SK-N-SH treated with all-trans-retinoic acid at 6 μM for 48 hours (cell line): ENCODE measurements around the gene SCGB1D1.

ENCODE experiments used
- ARNTL ChIP-seq: fragments of 450-650 bp; formaldehyde crosslinking; IDR thresholded peaks from 2 replicates; pipeline ENCODE4 v1.5.0; 2020; ENCODE audit warnings: low read depth, mild to moderate bottlenecking, moderate library complexity, borderline replicate concordance
- GLIS3 ChIP-seq: fragments of 250-450 bp; sonication (Bioruptor Pico); IDR thresholded peaks from 2 replicates; pipeline ENCODE4 v1.5.0; 2020; ENCODE audit warnings: mild to moderate bottlenecking, moderate library complexity
- PATZ1 ChIP-seq: fragments of 250-450 bp; sonication (Bioruptor Pico); IDR thresholded peaks from 2 replicates; pipeline ENCODE4 v1.8.0; 2020; ENCODE audit warnings: mild to moderate bottlenecking, moderate library complexity, borderline replicate concordance
- PPARA ChIP-seq: fragments of 250-450 bp; sonication (Bioruptor Pico); IDR thresholded peaks from 2 replicates; pipeline ENCODE4 v1.5.0; 2020; ENCODE audit warnings: mild to moderate bottlenecking, borderline replicate concordance
- RARB ChIP-seq: fragments of 250-450 bp; sonication (Bioruptor Pico); IDR thresholded peaks from 2 replicates; pipeline ENCODE4 v1.8.0; 2021; ENCODE audit warnings: mild to moderate bottlenecking, moderate library complexity
- ZFP3 ChIP-seq: fragments of 250-450 bp; sonication (Bioruptor Pico); IDR thresholded peaks from 2 replicates; pipeline ENCODE4 v1.5.0; 2020; ENCODE audit warnings: mild to moderate bottlenecking, moderate library complexity
- ZFP30 ChIP-seq: fragments of 450-650 bp; formaldehyde crosslinking; IDR thresholded peaks from 2 replicates; pipeline ENCODE4 v1.5.0; 2022; ENCODE audit warnings: mild to moderate bottlenecking, moderate library complexity
- ZNF565 ChIP-seq: fragments of 450-650 bp; formaldehyde crosslinking; conservative IDR thresholded peaks from 2 replicates; pipeline ENCODE4 v1.5.0; 2020; ENCODE audit warnings: low read depth, mild to moderate bottlenecking, moderate library complexity

GRCh38 chr11:62195945-62196344 lies 5.9 kb downstream of the SCGB1D1 start:
- TF ChIP-seq GLIS3 (CRISPR knock-in tag) (no peak), ARNTL (CRISPR knock-in tag) (no peak), PPARA (no peak), RARB (CRISPR knock-in tag) (no peak), PATZ1 (CRISPR knock-in tag) (no peak), ZFP3 (CRISPR knock-in tag) (no peak), ZNF565 (no peak), ZFP30 (no peak)
